NCI-H2227 (cell line): ENCODE measurements around the gene WSCD2.

ENCODE experiments used
- DNase-seq: peaks from one replicate; lab custom pipeline; 2025; ENCODE audit not compliant: unreplicated experiment; lab: John Stamatoyannopoulos, UW

WSCD2 gene

DNA sequence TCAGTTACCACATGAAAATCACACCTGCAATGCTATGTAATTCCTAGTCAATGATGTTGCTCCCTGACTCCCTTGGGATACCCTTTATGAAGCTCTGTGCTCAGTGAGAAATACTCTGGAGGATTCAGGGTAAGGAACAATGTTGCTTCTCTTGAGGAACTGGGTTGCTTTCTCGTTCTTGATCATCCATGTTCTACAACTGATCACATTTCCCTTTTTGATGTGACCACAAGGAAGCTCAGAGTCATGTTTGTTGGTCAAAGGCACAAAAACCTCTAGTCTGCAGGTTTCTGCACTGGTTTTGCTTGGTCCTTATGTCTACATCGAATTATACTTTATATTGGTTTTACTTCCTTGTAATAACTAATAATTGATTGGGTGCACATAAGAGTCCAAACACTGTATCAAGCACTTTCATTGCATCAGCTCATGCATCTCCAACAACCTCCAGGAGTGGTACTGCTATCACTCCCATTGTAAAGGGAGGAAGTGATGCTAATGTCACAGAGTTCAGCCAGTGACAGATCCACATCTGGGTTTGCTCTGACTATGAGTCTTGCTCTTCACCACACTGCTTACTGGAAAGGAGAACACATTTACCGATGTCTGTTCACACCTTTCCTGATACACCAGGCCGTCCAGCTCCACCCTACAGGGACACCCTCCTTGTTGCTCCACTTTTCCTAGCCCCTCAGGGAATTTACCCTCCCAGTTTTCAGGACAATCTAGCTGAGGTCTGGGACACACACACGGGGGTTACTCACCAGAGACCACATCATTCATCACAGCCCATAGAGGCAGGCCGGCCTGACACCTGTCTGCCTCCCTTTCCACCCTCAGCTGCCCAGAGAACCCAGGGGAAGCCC lies 169.0 kb downstream of the WSCD2 start:
- DNase-seq = no peak

GRCh38 chr12:108298761-108299275 lies 169.7 kb downstream of the WSCD2 start:
- no peak for DNase-seq

DNA sequence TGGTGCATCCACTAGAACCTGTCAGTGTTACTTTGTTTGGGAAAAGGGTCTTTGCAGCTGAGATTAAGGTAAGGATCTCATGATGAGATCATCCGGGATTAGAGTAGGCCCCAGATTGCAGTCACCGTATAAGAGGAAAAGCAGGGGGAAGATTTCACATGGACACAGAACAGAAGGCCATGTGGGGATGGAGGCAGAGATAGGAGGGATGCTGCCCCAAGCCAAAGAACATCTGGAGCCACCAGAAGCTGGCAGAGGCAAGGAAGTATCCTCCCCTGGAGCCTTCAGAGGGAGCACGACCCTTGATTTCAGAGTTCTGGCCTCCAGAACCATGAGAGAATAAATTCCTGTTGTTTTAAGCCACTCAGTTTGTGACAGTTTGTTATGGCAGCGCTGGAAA lies 170.4 kb downstream of the WSCD2 start:
- DNase-seq = no peak
